A549 (cell line): Measurements from ENCODE around the gene ZNF672. TPM values are rescaled to one million over a fixed set of nuclear protein-coding genes. Genes with fewer than 3 reads are reported as not detected.

Experiments
- KDM5A ChIP-seq: fragments of 200-600 bp; sonication (generic); IDR thresholded peaks from 2 replicates; pipeline ENCODE4 v1.6.1; 2016; ENCODE audit warnings: antibody characterized with exemption, mild to moderate bottlenecking
- polyA plus RNA-seq, 4 experiments: library from polyadenylated mRNA; depleted of rRNA in 3 of 4; stranded (reverse); fragments of >200 nt; fragmentation: RNase III in 1 of 4; extraction: RNeasy Plus Mini Kit Qiagen cat#74134 plus additional on column Dnase treatment in 1 of 4; gene quantifications; 2 replicates in 3 of 4; 3 replicates in 1 of 4; pipeline ENCODE4 v1.2.3, GENCODE V29; 2011 to 2017
- small RNA-seq, 6 experiments: library from RNA; depleted of rRNA; stranded (forward); fragments of <200 nt; gene quantifications; one replicate each; pipeline ENCODE3, GENCODE V24; 2012
- TF ChIP-seq, protein P1 (sequence below): fragments of 250-450 bp; sonication (Bioruptor Pico); IDR thresholded peaks from 2 replicates; pipeline ENCODE4 v1.5.0; 2021; ENCODE audit warnings: mild to moderate bottlenecking, moderate library complexity, borderline replicate concordance

The ZNF672 gene
- polyA plus RNA-seq, 2 of the 4 experiments (the other 2 are of a cell fraction): 18.9 to 20.6 TPM

DNA sequence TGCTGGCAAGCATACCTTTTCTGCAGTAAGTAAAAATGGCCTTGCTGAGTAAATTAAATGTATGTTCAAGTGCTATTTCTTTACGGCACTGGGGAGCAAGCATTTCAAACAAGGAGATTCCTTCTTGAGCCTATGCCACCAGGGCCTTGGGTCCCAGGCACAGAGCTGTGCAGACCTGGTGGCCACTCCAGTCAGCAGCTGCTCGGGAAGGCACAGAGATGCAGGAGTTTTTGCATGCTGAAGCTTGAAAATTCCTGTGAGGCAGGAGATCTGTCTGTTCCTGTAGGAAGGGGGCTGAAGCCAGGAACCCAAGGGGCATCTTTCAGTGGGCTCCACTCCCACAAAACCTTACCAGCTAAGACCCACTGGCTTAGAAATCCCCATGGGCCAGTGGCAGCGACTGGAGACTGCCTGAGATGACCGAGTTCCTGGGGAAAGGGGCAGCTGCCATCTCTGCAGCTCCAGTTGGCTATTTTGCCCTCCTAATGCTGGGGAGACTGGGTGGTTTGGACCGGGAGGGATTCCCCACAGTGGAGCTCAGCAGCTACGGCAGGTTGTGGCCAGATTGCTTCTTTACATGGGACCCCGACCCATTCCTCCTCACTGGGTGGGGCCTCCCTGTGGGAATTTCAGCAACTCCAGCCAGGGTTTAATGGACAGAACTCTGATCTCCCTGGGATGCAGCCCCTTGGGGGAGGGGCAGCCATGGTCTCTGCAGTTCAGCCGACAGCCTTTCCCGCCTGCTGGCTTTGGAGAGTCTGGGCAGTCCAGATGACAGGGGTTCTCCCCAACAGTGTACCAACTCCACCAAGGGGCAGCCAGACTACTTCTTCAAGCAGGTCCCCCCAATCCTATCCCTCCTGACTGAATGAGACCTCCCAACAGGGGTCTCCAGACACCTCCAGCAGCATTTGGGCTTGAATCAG lies 59.7 kb downstream of the ZNF672 start (continued):
- TF ChIP-seq, protein P1, sequence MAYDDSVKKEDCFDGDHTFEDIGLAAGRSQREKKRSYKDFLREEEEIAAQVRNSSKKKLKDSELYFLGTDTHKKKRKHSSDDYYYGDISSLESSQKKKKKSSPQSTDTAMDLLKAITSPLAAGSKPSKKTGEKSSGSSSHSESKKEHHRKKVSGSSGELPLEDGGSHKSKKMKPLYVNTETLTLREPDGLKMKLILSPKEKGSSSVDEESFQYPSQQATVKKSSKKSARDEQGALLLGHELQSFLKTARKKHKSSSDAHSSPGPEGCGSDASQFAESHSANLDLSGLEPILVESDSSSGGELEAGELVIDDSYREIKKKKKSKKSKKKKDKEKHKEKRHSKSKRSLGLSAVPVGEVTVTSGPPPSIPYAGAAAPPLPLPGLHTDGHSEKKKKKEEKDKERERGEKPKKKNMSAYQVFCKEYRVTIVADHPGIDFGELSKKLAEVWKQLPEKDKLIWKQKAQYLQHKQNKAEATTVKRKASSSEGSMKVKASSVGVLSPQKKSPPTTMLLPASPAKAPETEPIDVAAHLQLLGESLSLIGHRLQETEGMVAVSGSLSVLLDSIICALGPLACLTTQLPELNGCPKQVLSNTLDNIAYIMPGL (CRISPR knock-in tag): no peak
- no peak for TF ChIP-seq KDM5A

Small RNAs within 50 kb of the gene (small RNA-seq; reads per million reads assigned to genes)
- gene MIR3124: 0 reads per million in 6 experiments

Other genes with a start within 250 kb of the ZNF672 start
- not detected in 2 replicates for gene OR2T10, start 240.5 kb upstream of the ZNF672 start, polyA plus RNA-seq (2011; rRNA removed)
- not detected in 3 replicates for gene OR2T10, start 240.5 kb upstream of the ZNF672 start, polyA plus RNA-seq (2017; fragmentation: RNase III; extraction: RNeasy Plus Mini Kit Qiagen cat#74134 plus additional on column Dnase treatment)
- gene OR2T11, start 203.1 kb upstream of the ZNF672 start, polyA plus RNA-seq (2011; rRNA removed): not detected in 2 replicates
- not detected in 3 replicates for gene OR2T11, start 203.1 kb upstream of the ZNF672 start, polyA plus RNA-seq (2017; fragmentation: RNase III; extraction: RNeasy Plus Mini Kit Qiagen cat#74134 plus additional on column Dnase treatment)
- gene OR2T35, start 192.9 kb upstream of the ZNF672 start, polyA plus RNA-seq (2011; rRNA removed): not detected in 2 replicates
- not detected in 3 replicates for gene OR2T35, start 192.9 kb upstream of the ZNF672 start, polyA plus RNA-seq (2017; fragmentation: RNase III; extraction: RNeasy Plus Mini Kit Qiagen cat#74134 plus additional on column Dnase treatment)
- not detected in 2 replicates for gene OR2T27, start 182.7 kb upstream of the ZNF672 start, polyA plus RNA-seq (2011; rRNA removed)
- not detected in 3 replicates for gene OR2T27, start 182.7 kb upstream of the ZNF672 start, polyA plus RNA-seq (2017; fragmentation: RNase III; extraction: RNeasy Plus Mini Kit Qiagen cat#74134 plus additional on column Dnase treatment)
- not detected in 2 replicates for gene OR14I1, start 135.5 kb upstream of the ZNF672 start, polyA plus RNA-seq (2011; rRNA removed)
- not detected in 3 replicates for gene OR14I1, start 135.5 kb upstream of the ZNF672 start, polyA plus RNA-seq (2017; fragmentation: RNase III; extraction: RNeasy Plus Mini Kit Qiagen cat#74134 plus additional on column Dnase treatment)
- gene LYPD8, start 82.5 kb upstream of the ZNF672 start, polyA plus RNA-seq (2011; rRNA removed): 0.53 and 0.70 TPM in 2 replicates
- 0.12 to 0.31 TPM (median 0.30 TPM) in 3 replicates for gene LYPD8, start 82.5 kb upstream of the ZNF672 start, polyA plus RNA-seq (2017; fragmentation: RNase III; extraction: RNeasy Plus Mini Kit Qiagen cat#74134 plus additional on column Dnase treatment)
- 10.9 and 12.1 TPM in 2 replicates for gene SH3BP5L, start 12.3 kb upstream of the ZNF672 start, polyA plus RNA-seq (2011; rRNA removed)
- 14.1 to 15.8 TPM (median 14.3 TPM) in 3 replicates for gene SH3BP5L, start 12.3 kb upstream of the ZNF672 start, polyA plus RNA-seq (2017; fragmentation: RNase III; extraction: RNeasy Plus Mini Kit Qiagen cat#74134 plus additional on column Dnase treatment)
- gene ZNF692, start 20.9 kb downstream of the ZNF672 start, polyA plus RNA-seq (2011; rRNA removed): 19.8 and 28.2 TPM in 2 replicates
- gene ZNF692, start 20.9 kb downstream of the ZNF672 start, polyA plus RNA-seq (2017; fragmentation: RNase III; extraction: RNeasy Plus Mini Kit Qiagen cat#74134 plus additional on column Dnase treatment): 44.0 to 47.5 TPM (median 46.8 TPM) in 3 replicates
- 7.1 and 7.6 TPM in 2 replicates for gene PGBD2, start 68.0 kb downstream of the ZNF672 start, polyA plus RNA-seq (2011; rRNA removed)
- gene PGBD2, start 68.0 kb downstream of the ZNF672 start, polyA plus RNA-seq (2017; fragmentation: RNase III; extraction: RNeasy Plus Mini Kit Qiagen cat#74134 plus additional on column Dnase treatment): 5.6 to 6.8 TPM (median 5.8 TPM) in 3 replicates